ENCODE data around the gene TNFRSF17.
"Not testable (repeated sequence)": the region's sequence is repeated elsewhere in the genome, so short reads cannot be mapped to it uniquely, and the experiment has no call there.

TNFRSF17 gene

GRCh38 chr16:11964761-11965551 lies at the start of gene TNFRSF17:
TSS of gene TNFRSF17 (plus strand) at chr16:11965210. CDS start at chr16:11965325, 115 bp downstream.
- TF ChIP-seq, protein P1, sequence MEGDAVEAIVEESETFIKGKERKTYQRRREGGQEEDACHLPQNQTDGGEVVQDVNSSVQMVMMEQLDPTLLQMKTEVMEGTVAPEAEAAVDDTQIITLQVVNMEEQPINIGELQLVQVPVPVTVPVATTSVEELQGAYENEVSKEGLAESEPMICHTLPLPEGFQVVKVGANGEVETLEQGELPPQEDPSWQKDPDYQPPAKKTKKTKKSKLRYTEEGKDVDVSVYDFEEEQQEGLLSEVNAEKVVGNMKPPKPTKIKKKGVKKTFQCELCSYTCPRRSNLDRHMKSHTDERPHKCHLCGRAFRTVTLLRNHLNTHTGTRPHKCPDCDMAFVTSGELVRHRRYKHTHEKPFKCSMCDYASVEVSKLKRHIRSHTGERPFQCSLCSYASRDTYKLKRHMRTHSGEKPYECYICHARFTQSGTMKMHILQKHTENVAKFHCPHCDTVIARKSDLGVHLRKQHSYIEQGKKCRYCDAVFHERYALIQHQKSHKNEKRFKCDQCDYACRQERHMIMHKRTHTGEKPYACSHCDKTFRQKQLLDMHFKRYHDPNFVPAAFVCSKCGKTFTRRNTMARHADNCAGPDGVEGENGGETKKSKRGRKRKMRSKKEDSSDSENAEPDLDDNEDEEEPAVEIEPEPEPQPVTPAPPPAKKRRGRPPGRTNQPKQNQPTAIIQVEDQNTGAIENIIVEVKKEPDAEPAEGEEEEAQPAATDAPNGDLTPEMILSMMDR (IDR thresholded peaks at IDR 0.05; ENCODE audit: insufficient read depth, missing control alignments), result no peak
- FAIRE-seq (no peak), DNase-seq (ENCODE audit: insufficient read length, low spot score) (no peak)

DNA sequence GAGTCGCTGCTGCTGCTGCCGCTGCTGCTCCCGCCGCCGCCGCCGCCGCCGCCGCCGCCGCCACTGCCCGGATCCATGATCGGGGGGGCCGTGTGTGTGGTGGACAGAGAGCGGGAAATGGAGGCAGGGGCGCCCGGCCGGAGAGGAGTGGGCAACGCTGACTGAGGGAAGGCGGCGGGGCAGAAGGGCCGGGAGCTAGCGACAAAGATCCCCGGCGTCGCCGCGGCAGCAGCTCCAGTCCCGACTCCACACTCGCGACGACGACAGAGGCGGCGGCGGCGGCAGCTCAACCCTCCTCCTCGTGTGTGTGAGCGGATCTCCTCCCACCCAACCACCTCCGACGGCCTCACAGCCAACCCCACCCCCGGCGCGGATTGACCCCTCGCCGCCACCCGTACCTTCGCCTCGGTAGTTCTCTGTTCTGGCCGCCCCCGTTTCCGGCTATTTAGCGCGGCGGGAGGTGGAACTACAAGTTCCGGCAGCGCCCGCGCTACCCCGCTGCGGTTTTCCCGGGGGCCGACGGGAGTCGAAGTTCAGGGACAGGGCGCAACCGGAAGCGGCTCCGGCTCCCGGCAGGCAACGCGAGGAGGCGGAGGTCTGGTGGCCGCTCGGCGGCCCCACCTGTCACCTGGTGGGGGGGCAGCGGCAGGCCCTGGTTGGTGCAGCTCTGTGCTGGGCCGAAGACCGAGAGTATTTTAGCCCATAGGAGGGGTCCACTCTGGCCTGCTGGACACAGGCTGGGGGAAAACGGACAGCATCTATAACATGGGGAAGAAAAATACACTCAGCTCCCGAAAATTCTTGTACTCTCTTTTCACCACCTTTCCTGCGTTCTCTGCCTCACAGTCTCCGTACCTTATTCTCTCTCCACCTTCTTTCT lies 49.1 kb upstream of the TNFRSF17 start, which contains the start of gene GSPT1:
GSPT1 (minus strand) TSS at position 313 of the 880 bp plus-strand sequence; CDS start at position 77, 236 bp downstream.
- DNase-seq (ENCODE audit: insufficient read length, low spot score), result peak; percentile 63
- FAIRE-seq, result no peak

GRCh38 chr16:11916524-11917285 lies 48.3 kb upstream of the TNFRSF17 start:
- no peak for DNase-seq (ENCODE audit: insufficient read length, low spot score)
- TF ChIP-seq, protein P1 (IDR thresholded peaks at IDR 0.05; ENCODE audit: insufficient read depth, missing control alignments), result no peak
- FAIRE-seq, result no peak

More for the DNA sequence above, 49.1 kb upstream of the TNFRSF17 start, which contains the start of gene GSPT1:
- TF ChIP-seq, protein P1 (IDR thresholded peaks at IDR 0.05; ENCODE audit: insufficient read depth, missing control alignments), result no peak

DNA sequence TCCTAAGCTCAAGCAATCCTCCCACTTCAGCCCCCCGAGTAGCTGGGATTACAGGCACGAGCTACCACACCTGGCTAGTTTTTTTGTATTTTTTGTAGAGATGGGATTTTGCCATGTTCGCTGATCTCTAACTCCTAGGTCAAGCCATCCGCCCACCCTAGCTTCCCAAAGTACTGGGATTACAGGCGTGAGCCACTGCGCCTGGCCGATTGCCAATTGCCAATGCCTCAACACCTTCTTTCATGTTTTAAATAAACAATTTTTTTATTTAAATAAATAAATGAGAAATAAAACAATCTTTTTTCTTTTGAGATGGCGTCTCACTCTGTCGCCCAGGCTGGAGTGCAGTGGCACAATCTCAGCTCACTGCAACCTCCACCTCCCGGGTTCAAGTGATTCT lies 41.0 kb upstream of the TNFRSF17 start:
- DNase-seq (ENCODE audit: insufficient read length, low spot score), result not testable (repeated sequence)

GRCh38 chr16:11927350-11927749 lies 37.7 kb upstream of the TNFRSF17 start:
- not testable (repeated sequence) for FAIRE-seq

More for the DNA sequence above, 41.0 kb upstream of the TNFRSF17 start:
- FAIRE-seq, result not testable (repeated sequence)

GRCh38 chr16:11941945-11942344 lies 23.1 kb upstream of the TNFRSF17 start, which contains the start of gene NPIPB2:
TSS of gene NPIPB2 (minus strand) at chr16:11942045. CDS start at chr16:11942045, 0 bp downstream.
- FAIRE-seq; DNase-seq (ENCODE audit: insufficient read length, low spot score): not testable (repeated sequence)

More at GRCh38 chr16:11927350-11927749, 37.7 kb upstream of the TNFRSF17 start:
- DNase-seq (ENCODE audit: insufficient read length, low spot score), result not testable (repeated sequence)

- DNase-seq (ENCODE audit: insufficient read length, low spot score) (no peak), FAIRE-seq (no peak)
- TF ChIP-seq, protein P1 (IDR thresholded peaks at IDR 0.05; ENCODE audit: insufficient read depth, missing control alignments), result no peak
Measured at GRCh38 chr16:11946433-11946832, 18.6 kb upstream of the TNFRSF17 start.

GRCh38 chr16:11948819-11949218 lies 16.2 kb upstream of the TNFRSF17 start:
- TF ChIP-seq, protein P1 (IDR thresholded peaks at IDR 0.05; ENCODE audit: insufficient read depth, missing control alignments), result no peak
- FAIRE-seq (no peak), DNase-seq (ENCODE audit: insufficient read length, low spot score) (no peak)
